Ascending aorta (tissue), 1 donor: Measurements from ENCODE around the gene REXO2. TPM values are rescaled to one million over a fixed set of nuclear protein-coding genes. Genes with fewer than 3 reads are reported as not detected.

ENCODE experiments used
- total RNA-seq: library from RNA; depleted of rRNA; stranded (reverse); fragments of >200 nt; gene quantifications from one replicate; pipeline ENCODE4 v1.1.0, GENCODE V29; 2016

REXO2 gene
- total RNA-seq, 1 donor from 2014 or later = 134 TPM

Other genes with a start within 250 kb of the REXO2 start
- 1,040 TPM for gene NNMT, start 143.1 kb upstream of the REXO2 start, total RNA-seq
- gene C11orf71, start 39.0 kb upstream of the REXO2 start, total RNA-seq = 0.43 TPM
- 3.2 TPM for gene RBM7, start 38.8 kb upstream of the REXO2 start, total RNA-seq
- gene NXPE1, start 120.4 kb downstream of the REXO2 start, total RNA-seq = not detected
- not detected for gene NXPE4, start 156.3 kb downstream of the REXO2 start, total RNA-seq
- gene NXPE2, start 239.1 kb downstream of the REXO2 start, total RNA-seq = not detected